Lung (tissue), 12 donors: Measurements from ENCODE around the gene MTHFD2. TPM values are rescaled to one million over a fixed set of nuclear protein-coding genes. Genes with fewer than 3 reads are reported as not detected.

Source experiments
- ATAC-seq: fragments of 200-7000 bp; cut with Tn5 transposase; one replicate; pipeline ENCODE4 v1.9.1; 2020; ENCODE audit warnings: moderate number of reproducible peaks; ENCODE audit not compliant: insufficient read depth, low FRiP score
- DNase-seq, 3 donors: peaks; one replicate each; pipeline ENCODE4 v3.0.0-alpha.2; 2013 to 2017
- H3K27ac ChIP-seq, 2 donors: one replicate each; pipeline ENCODE4 v1.5.1; 2013; ENCODE audit warnings: mild to moderate bottlenecking in 2 of 2, moderate library complexity in 2 of 2, control low read depth in 1 of 2, inconsistent platforms in 1 of 2, low read depth in 1 of 2, low read length in 1 of 2
- H3K27me3 ChIP-seq, 3 donors: one replicate each; pipeline ENCODE4 v1.5.1; 2013; ENCODE audit warnings: low read length in 2 of 3; ENCODE audit not compliant: control insufficient read depth in 3 of 3, insufficient read depth in 3 of 3
- H3K36me3 ChIP-seq, 4 donors: one replicate each; pipeline ENCODE4 v1.5.1; 2013; ENCODE audit warnings: low read length in 4 of 4, mild to moderate bottlenecking in 1 of 4, moderate library complexity in 1 of 4; ENCODE audit not compliant: control insufficient read depth in 4 of 4, insufficient read depth in 4 of 4
- H3K4me1 ChIP-seq, 5 donors: one replicate each; pipeline ENCODE4 v1.5.1; 2013; ENCODE audit warnings: low read length in 5 of 5, mild to moderate bottlenecking in 2 of 5, moderate library complexity in 1 of 5; ENCODE audit not compliant: control insufficient read depth in 5 of 5, insufficient read depth in 5 of 5
- H3K4me3 ChIP-seq: one replicate; pipeline ENCODE4 v1.5.1; 2013; ENCODE audit warnings: mild to moderate bottlenecking, control low read depth, moderate library complexity
- H3K9ac ChIP-seq, 2 donors: one replicate each; pipeline ENCODE4 v1.5.1; 2013; ENCODE audit warnings: low read length in 2 of 2, control low read depth in 1 of 2; ENCODE audit not compliant: insufficient read depth in 1 of 2
- H3K9me3 ChIP-seq, 4 donors: one replicate each; pipeline ENCODE4 v1.5.1; 2013; ENCODE audit warnings: low read length in 3 of 4, mild to moderate bottlenecking in 1 of 4, moderate library complexity in 1 of 4; ENCODE audit not compliant: control insufficient read depth in 4 of 4, insufficient read depth in 3 of 4
- CTCF ChIP-seq: IDR thresholded peaks from 2 replicates; pipeline ENCODE4 v1.5.1; 2012; ENCODE audit warnings: mild to moderate bottlenecking; ENCODE audit errors: control extremely low read depth, extremely low read depth
- WGBS, 2 donors: extraction: QIAGEN DNeasy Blood & Tissue Kit; methylation state at CpG; one replicate each; pipeline ENCODE4 v1.1.7; 2013; 5-methylcytosine and 5-hydroxymethylcytosine counted together
- polyA plus RNA-seq, 2 donors: library from polyadenylated mRNA; stranded (reverse); fragments of 200-250 nt; gene quantifications; one replicate each; pipeline ENCODE4 v1.2.1, GENCODE V29; 2013
- total RNA-seq, 2 donors: library from RNA; depleted of rRNA in 1 of 2; stranded (reverse); fragments of >200 nt in 1 of 2; gene quantifications; one replicate each; pipeline ENCODE4 v1.2.1, GENCODE V29; 2014 to 2021
- donor health status: control.
- donor health status: control.
- donor health status: Bipolar disorder and iron deficiency.
- donor health status: healthy.
- donor health status: DM: yes; HTN: yes; CAD: no.

Gene MTHFD2
- total and polyA plus RNA-seq, 4 donors, result 20.9 to 88.1 (median 58.2) TPM

GRCh38 chr2:74188696-74189095, 9.7 kb upstream of the MTHFD2 start:
- Histone ChIP-seq H3K27ac (no peak overlapping the region), H3K9me3 (no peaks in the 10 kb centered on the region), H3K4me3 (no peak overlapping the region), H3K4me1 (no peaks in the 10 kb centered on the region), H3K9ac (no peak overlapping the region), H3K27me3 (no peaks in the 10 kb centered on the region), H3K36me3 (no peaks in the 10 kb centered on the region)
- ATAC-seq, result no peak
- WGBS, 2 donors, result 93 to 97% methylated on average over 3 of the region's 3 CpGs
- TF ChIP-seq CTCF, result no peak
- no peak for DNase-seq

- Histone ChIP-seq H3K9me3 (no peaks in the 10 kb centered on the region), H3K4me3 (no peak overlapping the region), H3K27me3 (no peaks in the 10 kb centered on the region), H3K27ac (no peak overlapping the region), H3K36me3 (no peaks in the 10 kb centered on the region), H3K4me1 (no peaks in the 10 kb centered on the region), H3K9ac (no peak overlapping the region)
- DNase-seq (no peak), ATAC-seq (no peak)
- TF ChIP-seq CTCF, result no peak
- WGBS, 2 donors, result 76 to 85% methylated on average over 6 of the region's 6 CpGs
Measured at GRCh38 chr2:74191596-74192380, 6.6 kb upstream of the MTHFD2 start.

- H3K27ac ChIP-seq, result no peak overlapping the region
- no peak overlapping the region for H3K4me3 ChIP-seq
- no peak for ATAC-seq
- H3K9ac ChIP-seq, result no peak overlapping the region
- TF ChIP-seq CTCF, result no peak
- H3K9me3 ChIP-seq, result no peaks in the 10 kb centered on the region
- no peaks in the 10 kb centered on the region for H3K36me3 ChIP-seq
- 100% methylated on average over 1 of the region's 1 CpG for WGBS, 2 donors
- DNase-seq, result no peak
- H3K27me3 ChIP-seq, result no peaks in the 10 kb centered on the region
- H3K4me1 ChIP-seq, result peaks cover 0 to 9% (median 0%) of the 10 kb centered on the region in 5 donors
Measured at GRCh38 chr2:74194799-74195198, 3.6 kb upstream of the MTHFD2 start.

GRCh38 chr2:74197049-74197448, 1.4 kb upstream of the MTHFD2 start:
- no peak overlapping the region for H3K9ac ChIP-seq
- no peak overlapping the region for H3K4me3 ChIP-seq
- H3K9me3 ChIP-seq, result no peaks in the 10 kb centered on the region
- peaks cover 0 to 13% (median 0%) of the 10 kb centered on the region in 5 donors for H3K4me1 ChIP-seq
- H3K27me3 ChIP-seq, result no peaks in the 10 kb centered on the region
- no peak overlapping the region for H3K27ac ChIP-seq
- 78 to 80% methylated on average over 4 of the region's 4 CpGs for WGBS, 2 donors
- H3K36me3 ChIP-seq, result no peaks in the 10 kb centered on the region
- ATAC-seq (no peak), DNase-seq (no peak)
- no peak for TF ChIP-seq CTCF
